UCSD-AML1 (cell line): ENCODE data around the gene NDP.

Source experiments
- DNase-seq: peaks from one replicate; lab custom pipeline; 2025; ENCODE audit not compliant: unreplicated experiment; lab: John Stamatoyannopoulos, UW

The NDP gene, protein sequence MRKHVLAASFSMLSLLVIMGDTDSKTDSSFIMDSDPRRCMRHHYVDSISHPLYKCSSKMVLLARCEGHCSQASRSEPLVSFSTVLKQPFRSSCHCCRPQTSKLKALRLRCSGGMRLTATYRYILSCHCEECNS

DNA sequence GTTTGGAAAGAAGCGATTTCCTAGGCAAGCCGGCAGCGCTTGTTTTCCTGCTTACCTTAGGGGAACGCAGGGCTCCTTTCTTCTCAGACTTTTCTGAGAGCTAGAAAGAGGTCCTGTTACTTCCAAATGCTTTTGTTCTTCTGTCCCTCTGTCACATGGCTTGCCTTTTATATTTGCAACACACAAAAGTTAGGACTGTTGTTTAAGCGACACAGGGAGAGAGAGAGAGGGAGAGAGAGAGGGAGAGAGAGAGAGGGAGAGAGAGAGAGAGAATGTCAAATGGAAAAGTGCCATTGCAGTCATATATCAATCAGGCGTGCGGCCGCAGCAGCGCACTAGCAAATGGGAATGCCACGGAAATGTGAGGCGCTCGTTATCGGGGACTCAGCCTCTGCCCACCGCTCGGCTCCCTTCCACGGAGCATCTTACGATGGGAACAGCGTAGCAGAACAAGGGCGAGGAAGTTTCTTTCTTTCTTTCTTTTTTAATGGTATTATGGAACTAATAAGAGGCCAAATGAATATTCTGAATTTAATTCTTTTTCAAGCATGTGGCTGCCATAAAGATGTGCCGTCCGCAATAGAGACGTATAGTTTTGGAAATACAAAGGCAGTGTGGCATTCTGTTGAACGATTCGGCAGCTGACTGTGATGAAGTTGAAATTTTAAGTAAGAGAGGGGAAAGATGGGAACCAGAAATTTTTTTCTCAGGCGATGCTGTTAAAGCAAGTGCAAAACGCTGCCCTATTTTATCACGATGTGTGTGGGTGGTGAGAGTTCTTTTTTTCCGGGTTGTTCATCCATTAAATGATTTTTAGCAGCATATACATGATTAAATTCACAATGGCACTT is at the start of gene NDP:
Gene NDP (minus strand): TSS at position 142 of the 851 bp plus-strand sequence. CDS start 14,745 bp downstream, outside the sequence.
- DNase-seq: no peak

DNA sequence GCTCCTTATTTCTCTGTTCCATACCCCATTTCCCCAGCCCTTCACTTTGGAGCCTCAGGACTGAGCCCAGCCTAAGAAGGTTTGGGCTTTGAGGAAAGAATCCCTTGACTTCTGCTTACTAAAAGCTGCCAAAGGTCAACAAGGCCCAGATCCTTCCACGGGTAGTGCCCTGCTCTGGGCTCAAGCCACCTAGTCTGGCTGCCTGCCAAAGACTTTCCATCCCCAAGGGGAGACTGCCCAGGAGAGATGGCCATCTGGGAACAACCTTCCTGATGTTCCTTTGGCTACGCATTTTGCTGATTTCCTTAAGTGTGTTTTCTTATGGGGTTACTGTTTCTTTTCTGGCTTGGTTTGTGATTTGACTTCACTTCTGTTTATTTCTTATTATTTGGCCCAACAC is 49.8 kb upstream of the NDP start:
- no peak for DNase-seq

DNA sequence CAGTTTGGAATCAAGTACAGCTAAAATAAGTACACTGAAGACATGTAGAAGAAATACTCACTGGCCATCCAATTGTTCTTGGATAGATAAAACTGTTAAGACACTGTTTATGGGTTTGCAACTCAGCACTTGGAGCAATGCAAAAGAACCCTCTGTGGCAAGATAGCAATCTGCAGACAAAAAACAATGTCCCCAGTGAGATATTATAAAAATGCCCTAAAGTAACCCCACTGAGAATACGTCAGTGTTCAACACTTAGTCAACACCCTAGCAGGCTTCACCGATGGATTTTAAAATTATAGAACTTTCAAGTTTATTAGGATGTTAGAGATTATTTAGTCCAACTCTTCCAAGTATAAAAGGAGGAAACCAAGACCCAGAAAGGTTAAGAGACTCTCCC is 47.5 kb upstream of the NDP start:
- no peak for DNase-seq

DNA sequence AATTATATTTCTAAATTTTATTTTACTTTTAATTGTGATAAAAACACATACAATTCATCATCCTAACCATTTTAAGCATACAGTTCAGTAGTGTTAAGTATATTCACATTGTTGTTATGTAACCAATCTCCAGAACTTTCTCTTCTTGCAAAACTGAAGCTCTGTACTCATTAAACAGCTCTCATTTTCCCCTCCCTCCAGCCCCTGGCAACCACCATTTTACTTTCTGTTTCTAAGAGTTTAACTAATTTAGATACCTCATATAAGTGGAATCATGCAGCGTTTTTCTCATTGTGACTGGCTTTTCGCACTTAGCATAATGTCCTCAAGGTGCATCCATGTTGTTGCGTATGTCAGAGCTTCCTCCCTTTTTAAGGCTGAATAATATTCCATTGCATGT is 46.7 kb upstream of the NDP start:
- DNase-seq: no peak

DNA sequence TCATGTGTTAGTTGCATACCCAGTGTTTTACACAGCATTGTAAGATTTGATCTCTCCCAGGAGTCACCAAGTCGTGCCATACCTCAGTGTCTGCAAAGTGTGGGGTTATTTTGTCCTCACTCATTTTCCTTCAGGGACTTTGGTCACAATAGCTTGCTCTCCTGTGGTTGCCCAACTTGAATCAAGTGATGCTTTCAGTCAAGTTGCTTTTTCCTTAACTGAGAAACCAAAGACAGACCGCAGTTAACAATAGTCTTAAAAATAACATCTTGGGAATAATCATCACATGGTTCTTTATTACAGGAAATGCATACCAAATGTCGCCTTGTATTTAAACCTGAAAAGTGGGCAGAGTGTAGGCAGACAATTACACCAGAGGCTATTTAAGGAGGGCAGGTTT is 44.5 kb upstream of the NDP start:
- DNase-seq: no peak

DNA sequence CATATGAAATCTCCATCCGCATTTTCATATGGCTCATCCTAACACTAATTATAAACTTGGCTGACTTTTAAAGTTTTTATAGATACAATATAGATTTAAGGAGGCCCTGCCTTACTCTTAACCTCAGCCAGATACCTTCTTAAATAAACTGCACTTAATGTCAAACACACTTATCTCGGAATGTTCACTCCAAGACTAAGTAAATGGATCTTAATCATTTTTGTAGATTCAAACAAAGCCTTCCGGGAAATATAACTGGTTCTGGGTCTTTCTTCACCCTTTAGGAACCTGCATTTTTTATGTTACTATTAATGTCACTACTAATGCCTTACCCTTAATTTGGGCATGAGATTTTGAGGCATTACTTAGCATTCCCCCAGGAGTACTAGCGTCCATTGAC is 43.7 kb upstream of the NDP start:
- no peak for DNase-seq

DNA sequence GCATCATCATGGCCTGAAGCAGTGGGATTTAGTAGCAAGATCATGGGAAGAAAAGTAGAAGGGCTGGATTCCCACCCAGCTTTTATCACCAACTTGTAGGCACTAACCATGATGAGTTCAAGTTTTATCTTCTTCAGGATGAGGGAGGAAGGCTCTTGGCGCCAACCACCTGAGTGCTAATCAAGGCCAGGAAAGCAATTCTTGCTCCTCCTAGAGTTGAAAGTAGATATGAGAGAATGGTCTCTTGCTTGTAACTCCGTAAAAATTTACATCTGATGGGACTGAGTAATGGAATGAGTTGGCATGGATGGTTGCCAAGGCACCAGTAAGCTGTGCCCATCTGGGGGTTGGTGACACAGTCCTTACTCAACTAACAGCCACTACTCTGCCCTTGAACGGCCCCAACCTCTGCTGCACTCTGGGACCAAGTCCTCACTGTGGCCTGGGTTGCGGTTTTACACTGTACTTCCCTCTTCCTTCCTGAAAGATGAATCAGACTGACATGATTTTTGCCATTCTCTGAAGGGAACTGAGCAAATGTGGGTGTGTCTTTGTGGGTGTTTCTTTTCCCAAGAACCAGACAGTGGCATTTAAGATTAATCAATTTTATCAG is 39.4 kb upstream of the NDP start:
- peak; percentile 56 for DNase-seq

DNA sequence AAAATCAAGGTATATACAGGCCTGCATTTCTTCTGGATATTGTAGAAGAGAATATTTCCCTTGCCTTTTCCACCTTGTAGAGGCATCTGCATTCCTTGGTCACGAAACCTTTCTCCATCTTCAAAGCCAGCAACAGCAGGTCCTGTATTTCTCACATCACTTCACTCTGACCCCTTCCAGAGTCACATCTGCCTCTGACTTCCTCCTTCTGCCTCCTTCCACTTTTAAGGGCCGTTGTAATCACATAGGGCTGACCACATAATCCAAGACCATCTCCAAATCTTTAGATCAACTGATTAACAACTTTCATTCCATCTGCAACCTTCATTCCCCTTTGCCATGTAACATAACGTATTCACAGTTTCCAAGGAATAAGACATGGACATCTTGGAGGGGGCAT is 38.3 kb upstream of the NDP start:
- DNase-seq: no peak

DNA sequence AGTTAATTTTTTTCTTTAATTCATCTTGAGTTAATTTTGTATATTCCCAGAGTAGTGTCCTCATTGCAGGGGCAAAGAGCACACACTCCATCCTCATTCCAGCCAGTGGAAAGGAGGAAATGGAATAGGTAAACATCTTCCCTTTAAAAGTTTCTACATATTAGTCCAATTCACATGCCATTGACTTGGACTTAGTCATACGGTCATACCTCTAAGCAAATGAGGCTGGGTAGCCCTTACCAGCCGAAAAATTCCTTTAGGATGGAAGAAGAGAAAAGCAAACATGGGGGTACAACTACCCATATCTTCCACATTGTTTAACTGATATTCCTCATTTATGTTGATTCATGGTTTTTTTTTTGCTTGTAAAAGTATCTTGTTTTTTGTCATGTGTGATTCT is 37.4 kb upstream of the NDP start:
- DNase-seq: no peak

DNA sequence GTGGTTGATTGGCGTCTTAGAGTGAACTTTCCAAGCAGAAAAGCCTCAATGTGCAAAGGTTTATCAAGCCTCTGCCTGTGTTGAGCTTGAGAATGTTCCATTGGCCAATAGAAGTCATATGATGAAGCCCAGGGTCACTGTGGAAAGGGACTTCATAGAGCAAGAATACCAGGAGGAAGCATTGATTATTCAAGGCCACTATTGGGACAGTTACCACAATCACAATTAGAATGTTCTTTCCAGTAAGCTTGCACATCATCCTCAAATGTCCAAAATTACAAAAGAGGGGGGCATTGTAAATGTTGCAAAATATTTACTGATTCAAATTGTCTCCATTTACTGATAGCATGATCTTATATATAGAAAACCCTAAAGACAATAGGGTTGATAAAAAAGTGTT is 32.9 kb upstream of the NDP start:
- no peak for DNase-seq

DNA sequence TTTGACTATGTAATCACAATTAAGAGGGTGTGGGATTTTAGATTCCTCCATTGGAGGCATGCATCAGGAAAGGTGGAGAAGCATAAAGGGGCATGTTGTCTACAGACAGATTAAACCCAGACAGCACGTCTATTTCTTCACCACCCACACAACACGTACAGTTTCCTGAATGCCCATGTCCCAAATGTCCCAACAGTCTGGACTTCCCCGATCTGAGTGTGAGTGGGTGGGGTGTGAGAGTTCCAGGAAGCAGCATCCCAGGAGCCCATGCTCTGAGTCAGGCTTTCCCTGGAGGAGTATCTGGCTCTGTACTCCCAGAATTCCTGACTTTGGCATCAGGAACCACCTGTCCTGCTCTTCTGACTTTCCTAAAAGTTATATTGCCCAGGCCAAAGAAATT is 30.8 kb upstream of the NDP start:
- DNase-seq: no peak

DNA sequence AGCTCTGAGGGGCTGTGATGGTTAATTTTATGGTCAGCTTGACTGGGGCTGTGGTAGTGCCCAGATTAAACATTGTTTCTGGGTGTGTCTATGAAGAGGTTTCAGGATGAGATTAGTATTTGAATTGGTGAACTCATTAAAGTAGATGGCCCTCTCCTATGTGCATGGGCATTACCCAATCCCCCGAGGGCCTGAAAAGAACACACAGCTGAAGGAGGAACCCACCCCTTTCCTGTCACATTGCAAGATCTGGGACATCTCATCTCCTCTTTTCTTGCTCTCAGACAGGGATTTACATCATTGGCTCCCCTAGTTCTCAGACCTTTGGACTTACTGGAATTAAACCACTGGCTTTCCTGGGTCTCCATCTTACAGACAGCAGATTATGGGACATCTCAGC is 29.4 kb upstream of the NDP start:
- no peak for DNase-seq

DNA sequence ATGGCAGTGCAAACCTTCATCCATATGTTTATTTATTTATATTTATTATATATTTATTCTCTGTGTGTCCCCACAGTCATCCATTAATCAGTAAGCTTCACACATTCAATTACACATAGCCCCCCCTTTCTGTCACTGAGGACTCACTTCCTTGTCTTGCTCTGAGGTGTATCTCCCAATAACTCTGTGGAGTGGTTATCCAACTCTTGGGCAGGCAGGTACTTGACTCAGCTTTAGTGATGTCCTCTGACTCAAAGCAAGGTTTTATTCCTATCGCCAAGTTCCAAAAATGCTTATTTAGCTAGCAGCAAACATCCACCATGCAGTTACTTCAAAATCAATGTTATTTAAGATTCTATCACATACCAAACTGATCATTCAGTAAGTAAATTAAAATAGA is 25.2 kb upstream of the NDP start:
- no peak for DNase-seq

DNA sequence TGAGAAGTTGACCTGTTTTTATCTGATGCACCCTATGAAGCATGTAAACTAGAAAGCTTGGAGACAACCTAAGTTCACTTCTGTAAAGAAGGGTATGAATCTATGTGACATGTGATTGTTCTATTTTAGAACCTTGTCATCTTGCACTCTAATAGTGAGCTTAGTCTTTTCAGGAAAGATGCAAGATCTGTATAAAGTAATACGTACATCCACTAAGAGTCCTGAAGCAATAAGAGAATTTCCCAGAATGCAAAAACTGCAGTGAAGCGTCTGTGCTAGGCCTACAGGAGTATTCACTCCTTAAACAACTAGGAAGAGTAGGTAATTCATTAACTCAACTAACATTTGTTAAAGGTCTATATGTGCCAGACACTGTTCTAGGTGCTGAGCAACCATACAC is 23.3 kb upstream of the NDP start:
- no peak for DNase-seq

DNA sequence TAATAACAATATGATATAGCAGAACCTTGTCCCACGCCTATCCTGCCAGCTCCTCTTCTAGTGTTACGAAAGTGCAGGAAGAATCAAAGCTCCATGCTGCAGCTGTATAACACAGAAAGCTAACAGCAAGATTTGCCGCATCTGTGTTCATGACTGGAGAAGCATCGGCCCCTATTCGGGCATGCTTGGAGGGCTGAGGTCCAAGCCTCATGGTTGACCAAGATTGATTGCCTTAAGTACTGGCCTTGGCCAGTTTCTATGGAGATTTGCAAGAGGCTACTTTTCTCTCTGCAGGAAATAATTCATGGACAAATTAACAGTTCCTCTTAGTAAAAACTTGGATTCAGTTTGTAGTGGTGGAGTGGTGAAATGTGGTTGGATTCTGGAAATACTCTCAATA is 12.9 kb upstream of the NDP start:
- DNase-seq: no peak

DNA sequence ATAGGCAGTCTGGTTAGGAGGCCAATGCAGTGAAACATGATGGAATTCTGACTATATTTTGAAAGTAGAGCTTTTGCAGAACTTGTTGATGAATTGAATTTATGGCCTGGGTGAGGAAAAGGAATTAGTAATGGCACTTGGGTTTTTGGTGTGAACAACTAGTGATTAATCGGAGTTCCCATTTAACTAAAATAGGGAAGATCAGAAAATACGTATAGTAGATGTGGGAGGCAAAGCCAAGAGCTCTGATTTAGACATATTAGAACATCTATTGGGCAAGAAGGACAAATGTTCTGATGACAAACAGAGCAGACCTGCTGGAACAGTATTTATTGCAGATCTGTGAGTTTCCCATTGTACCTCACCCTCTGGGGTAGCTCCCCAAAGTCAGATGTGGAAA is 12.3 kb upstream of the NDP start:
- no peak for DNase-seq

DNA sequence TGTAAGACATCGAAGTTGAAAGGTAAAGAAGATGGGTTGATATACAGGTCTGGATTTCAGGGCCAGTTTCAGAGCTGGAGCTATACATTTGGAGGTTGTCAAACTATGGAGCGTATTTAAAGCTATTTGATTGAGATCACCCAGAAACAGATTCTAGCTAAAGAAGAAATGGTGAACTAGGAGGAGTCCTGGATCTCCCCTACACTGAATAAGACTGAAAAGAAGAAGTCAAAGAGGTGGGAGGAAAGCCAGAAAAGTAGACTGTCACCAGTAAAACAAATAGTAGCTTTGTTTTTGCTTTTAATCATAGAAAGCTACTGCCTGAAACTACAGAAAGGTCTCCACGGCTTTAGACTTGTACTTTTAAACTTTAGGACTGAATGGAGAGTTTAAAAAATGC is 5.0 kb upstream of the NDP start:
- no peak for DNase-seq

DNA sequence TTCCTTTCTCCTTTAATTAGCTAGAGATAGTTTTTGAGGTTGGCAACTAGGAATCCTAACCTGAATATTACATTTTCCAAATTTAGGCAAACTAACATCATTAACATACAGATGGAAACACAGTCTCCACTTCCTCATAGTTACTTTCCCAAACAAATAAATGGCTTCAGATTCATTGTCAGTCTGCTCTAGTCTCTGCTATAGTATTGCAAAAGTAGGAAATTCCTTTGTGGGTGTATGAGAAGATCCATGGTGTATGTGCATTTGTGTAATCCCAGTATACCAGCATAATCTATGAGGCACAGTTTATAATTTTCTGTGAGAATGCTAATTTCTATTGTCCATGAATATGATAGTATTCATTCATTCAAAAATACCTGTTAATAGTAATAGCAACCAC is 3.0 kb upstream of the NDP start:
- no peak for DNase-seq

DNA sequence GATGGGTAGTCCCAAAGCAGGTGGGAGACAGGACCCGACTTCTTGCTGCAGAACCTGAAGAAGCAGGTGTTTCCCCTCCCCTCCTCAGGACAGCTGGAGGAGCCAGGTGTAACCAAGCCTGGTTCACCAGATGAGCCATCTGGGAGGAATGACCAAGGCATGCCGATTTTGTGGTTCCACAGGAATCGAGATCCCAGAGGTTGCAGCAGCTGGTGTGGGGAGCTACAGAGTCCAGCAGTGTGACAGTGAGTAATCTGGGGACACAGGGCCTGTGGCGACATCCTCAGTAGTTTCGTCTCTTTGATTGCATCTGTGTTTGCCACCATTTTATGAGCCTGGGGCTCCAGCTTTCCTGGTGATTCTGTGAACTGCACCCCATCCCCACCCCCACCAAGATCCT is 2.6 kb upstream of the NDP start:
- DNase-seq: no peak

DNA sequence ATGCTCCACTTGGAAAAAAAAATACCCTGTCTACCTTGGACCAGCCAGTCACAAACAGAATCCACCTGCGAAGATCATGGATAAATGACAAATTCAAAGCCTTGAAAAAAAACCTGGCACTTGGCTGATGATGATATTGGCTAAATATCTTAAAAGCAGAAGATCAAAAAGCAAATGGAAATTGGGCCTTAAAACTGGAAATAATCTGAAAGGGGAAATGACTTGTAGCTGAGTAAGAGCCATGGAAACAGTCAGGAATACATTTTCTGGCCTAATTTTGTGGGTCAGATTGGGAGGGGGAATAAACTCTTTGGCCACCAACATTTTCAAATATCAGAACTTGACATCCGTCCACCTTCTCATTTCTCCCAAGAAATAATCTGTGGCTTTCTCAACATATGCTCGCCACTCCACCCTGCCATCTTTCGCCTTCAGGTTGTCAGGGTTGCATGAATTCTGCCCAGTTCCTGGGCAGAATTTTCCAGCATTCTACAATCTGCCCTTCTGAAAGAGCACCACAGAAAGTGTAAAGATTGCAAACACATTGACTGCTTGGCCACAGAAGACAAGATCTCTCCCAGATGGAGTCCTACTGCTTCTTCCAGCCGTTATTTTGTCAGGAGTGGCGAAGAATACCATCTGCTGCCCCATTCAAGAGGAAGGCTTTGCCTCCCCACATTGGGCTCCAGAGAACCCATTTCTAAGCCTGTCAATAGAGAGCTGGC is 1.7 kb upstream of the NDP start:
- no peak for DNase-seq

DNA sequence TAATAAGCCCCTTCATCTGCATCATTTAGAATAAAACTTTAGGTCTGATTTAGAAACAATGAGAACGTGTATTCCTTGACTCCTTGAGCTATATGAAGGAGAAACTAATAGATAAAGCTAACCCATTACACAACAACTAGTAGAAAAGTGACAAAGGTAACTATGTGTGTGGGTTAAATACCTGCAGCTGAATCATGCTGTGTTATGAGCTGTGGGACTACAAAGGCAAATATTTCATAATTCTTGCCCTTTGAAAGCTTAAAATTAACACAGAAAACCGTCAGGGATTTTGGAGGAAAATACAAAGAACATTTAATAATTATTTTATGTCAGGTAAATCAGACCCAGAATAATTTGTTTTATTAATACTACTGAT is 898 bp upstream of the NDP start:
- DNase-seq: no peak
